GM21367 (cell line): ENCODE measurements around the gene CMYA5.
"Not testable (repeated sequence)": the region's sequence is repeated elsewhere in the genome, so short reads cannot be mapped to it uniquely, and the experiment has no call there.

Source experiments
- ATAC-seq: cut with Tn5 transposase; IDR thresholded peaks from one replicate; pipeline ENCODE4 v1.9.1; 2021; ENCODE audit not compliant: unreplicated experiment

Gene CMYA5

GRCh38 chr5:79689541-79690466 is at the start of gene CMYA5:
Gene CMYA5 (plus strand): TSS chr5:79689836. CDS start chr5:79689908, 72 bp downstream.
- no peak for ATAC-seq

GRCh38 chr5:79640571-79641055 is 49.0 kb upstream of the CMYA5 start:
- no peak for ATAC-seq

- ATAC-seq: no peak
These were observed 48.2 kb upstream of the CMYA5 start for GRCh38 chr5:79641414-79641813.

- no peak for ATAC-seq
These were observed 47.4 kb upstream of the CMYA5 start for GRCh38 chr5:79642210-79642609.

- ATAC-seq: no peak
These were observed 35.8 kb upstream of the CMYA5 start for GRCh38 chr5:79653843-79654242.

- no peak for ATAC-seq
These were observed 26.4 kb upstream of the CMYA5 start for GRCh38 chr5:79663212-79663611.

- ATAC-seq: no peak
These were observed 22.9 kb upstream of the CMYA5 start for GRCh38 chr5:79666758-79667157.

- no peak for ATAC-seq
These were observed 17.2 kb upstream of the CMYA5 start for GRCh38 chr5:79672392-79672791.

GRCh38 chr5:79676354-79676753 is 13.3 kb upstream of the CMYA5 start:
- not testable (repeated sequence) for ATAC-seq

- not testable (repeated sequence) for ATAC-seq
These were observed 7.5 kb upstream of the CMYA5 start for GRCh38 chr5:79682102-79682501.

- no peak for ATAC-seq
These were observed 4.9 kb upstream of the CMYA5 start for GRCh38 chr5:79684782-79685181.

- ATAC-seq: no peak
These were observed 4.0 kb upstream of the CMYA5 start for GRCh38 chr5:79685627-79686026.

GRCh38 chr5:79686799-79687198 is 2.8 kb upstream of the CMYA5 start:
- no peak for ATAC-seq

- no peak for ATAC-seq
These were observed 1.7 kb upstream of the CMYA5 start for GRCh38 chr5:79687889-79688288.

- no peak for ATAC-seq
These were observed 1.4 kb downstream of the CMYA5 start for GRCh38 chr5:79691007-79691406.

- no peak for ATAC-seq
These were observed 3.0 kb downstream of the CMYA5 start for GRCh38 chr5:79692596-79692995.

GRCh38 chr5:79694183-79694582 is 4.5 kb downstream of the CMYA5 start:
- no peak for ATAC-seq

GRCh38 chr5:79694652-79695051 is 5.0 kb downstream of the CMYA5 start:
- no peak for ATAC-seq

- ATAC-seq: no peak
These were observed 5.9 kb downstream of the CMYA5 start for GRCh38 chr5:79695526-79695925.

GRCh38 chr5:79697222-79698170 is 7.9 kb downstream of the CMYA5 start:
- no peak for ATAC-seq

- ATAC-seq: peak; percentile 86
These were observed 10.2 kb downstream of the CMYA5 start for GRCh38 chr5:79699763-79700400.
